Adrenal gland (tissue), 12 donors: ENCODE measurements around the gene RASA3. TPM values are rescaled to one million over a fixed set of nuclear protein-coding genes. Genes with fewer than 3 reads are reported as not detected.
A peak's percentile ranks its signal among the peaks of the same experiment; 100 is the strongest.

ENCODE experiments used
- DNase-seq, 7 donors: peaks; one replicate each; pipeline ENCODE4 v3.0.0-alpha.2; 2019 to 2020
- H3K27ac ChIP-seq, 5 donors: fragments of 200-600 bp; sonication (generic) in 4 of 5; 1 replicate in 3 of 5; 2 replicates in 2 of 5; pipeline versions ENCODE4 v1.5.1 to v1.8.0; 2016 to 2020; ENCODE audit warnings: mild to moderate bottlenecking in 1 of 5
- H3K27me3 ChIP-seq: fragments of 200-600 bp; 2 replicates; pipeline ENCODE4 v1.8.0; 2021
- H3K36me3 ChIP-seq, 2 donors: fragments of 200-600 bp; replicated peaks in 1 of 2; 1 replicate in 1 of 2; 2 replicates in 1 of 2; pipeline versions ENCODE4 v1.5.1 to v1.8.0; 2018 to 2022
- H3K4me1 ChIP-seq, 2 donors: fragments of 200-600 bp; replicated peaks in 1 of 2; 1 replicate in 1 of 2; 2 replicates in 1 of 2; pipeline versions ENCODE4 v1.5.1 to v1.8.0; 2018 to 2021
- H3K4me3 ChIP-seq, 4 donors: fragments of 200-600 bp; sonication (generic) in 3 of 4; one replicate each; pipeline ENCODE4 v1.5.1; 2016 to 2018
- H3K9me3 ChIP-seq, 3 donors: fragments of 200-600 bp; sonication (generic) in 1 of 3; replicated peaks in 1 of 3; 1 replicate in 2 of 3; 2 replicates in 1 of 3; pipeline versions ENCODE4 v1.5.1 to v1.8.0; 2016 to 2021
- POLR2A ChIP-seq, 2 donors: fragments of 450-650 bp; IDR thresholded peaks; one replicate each; pipeline ENCODE4 v1.6.1; 2017; ENCODE audit warnings: antibody characterized with exemption in 2 of 2, mild to moderate bottlenecking in 2 of 2, moderate library complexity in 1 of 2
- WGBS, 4 donors: extraction: QIAGEN DNeasy Blood & Tissue Kit in 2 of 4; methylation state at CpG; one replicate each; pipeline versions ENCODE4 v1.1.5 to v1.1.7; 2013 to 2017; 5-methylcytosine and 5-hydroxymethylcytosine counted together
- intact Hi-C, 2 donors: fragments of 100-400 bp; cut with DNase I; formaldehyde crosslinking; loops; one replicate each; pipeline versions ENCODE4 v1.14.1 to v1.15.0; 2022 to 2023
- polyA plus RNA-seq, 3 donors: library from polyadenylated mRNA; stranded (reverse); fragments of 200-250 nt in 2 of 3; fragments of 350-450 nt in 1 of 3; fragmentation: Illumina TruSeq in 1 of 3; extraction: RNeasy Lipid Tissue Mini Kit (QIAGEN cat#74804) in 1 of 3; gene quantifications; one replicate each; pipeline ENCODE4 v1.2.3, GENCODE V29; 2013 to 2014
- total RNA-seq, 9 donors: library from RNA; depleted of rRNA in 4 of 9; stranded (reverse); fragments of >200 nt in 4 of 9; fragments of 120-200 nt in 1 of 9; fragmentation: NEBNext Ultra II Directional in 1 of 9; extraction: Animal tissue kit (Norgen Biotek cat#: 25700) in 1 of 9; gene quantifications; one replicate each; pipeline versions ENCODE4 v1.1.0 to v1.2.4, GENCODE V29; 2013 to 2023
- TF ChIP-seq, protein P1 (sequence below), 6 experiments: fragments of 450-650 bp in 4 of 6; fragments of 200-600 bp in 2 of 6; sonication (generic) in 1 of 6; IDR thresholded peaks; 1 replicate in 5 of 6; 2 replicates in 1 of 6; pipeline versions ENCODE4 v1.5.1 to v1.8.0; 2016 to 2021; ENCODE audit warnings: antibody characterized with exemption in 6 of 6, mild to moderate bottlenecking in 2 of 6, moderate library complexity in 1 of 6
- donor health status: healthy with polysubstance abuse.
- donor health status: Bipolar disorder and iron deficiency.
- donor health status: DM: yes; HTN: yes; CAD: no.
- donor health status: DM: no; HTN: no; CAD: no.
- donor health status: DM: no; HTN: no; CAD: no.
- donor health status: DM: yes; HTN: yes; CAD: no.

RASA3 gene
- total and polyA plus RNA-seq, 12 donors: 2.2 to 11.7 (median 7.3) TPM

DNA sequence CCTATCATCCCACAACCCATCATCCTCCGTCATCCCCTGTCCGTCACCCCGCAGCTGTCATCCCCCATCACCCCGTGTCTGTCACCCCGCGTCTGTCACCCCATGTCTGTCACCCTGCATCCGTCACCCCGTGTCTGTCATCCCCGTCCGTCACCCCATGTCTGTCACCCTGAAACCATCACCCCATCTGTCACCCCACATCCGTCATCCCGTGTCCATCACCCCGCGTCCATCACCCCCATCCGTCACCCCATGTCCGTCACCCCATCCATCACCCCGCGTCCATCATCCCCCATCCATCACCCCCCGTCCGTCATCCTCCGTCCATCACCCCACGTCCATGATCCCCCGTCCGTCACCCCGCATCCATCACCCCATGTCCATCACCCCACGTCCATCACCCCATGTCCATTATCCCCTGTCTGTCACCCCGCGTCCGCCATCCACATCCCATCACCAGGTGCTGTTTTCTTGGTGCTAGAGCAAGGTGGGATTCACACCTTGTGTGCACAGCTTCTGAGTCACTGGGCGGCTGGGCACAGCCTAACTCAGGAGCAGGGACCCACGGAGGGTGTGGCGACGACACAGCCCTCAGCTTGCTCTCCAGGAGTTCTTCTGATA lies 24.2 kb downstream of the RASA3 start:
- Histone ChIP-seq H3K4me1 (no peaks in the 10 kb centered on the region), H3K36me3 (no peaks in the 10 kb centered on the region), H3K9me3 (no peaks in the 10 kb centered on the region), H3K27me3 (no peaks in the 10 kb centered on the region), H3K4me3 (no peak overlapping the region), H3K27ac (no peak overlapping the region)
- TF ChIP-seq, protein P1, sequence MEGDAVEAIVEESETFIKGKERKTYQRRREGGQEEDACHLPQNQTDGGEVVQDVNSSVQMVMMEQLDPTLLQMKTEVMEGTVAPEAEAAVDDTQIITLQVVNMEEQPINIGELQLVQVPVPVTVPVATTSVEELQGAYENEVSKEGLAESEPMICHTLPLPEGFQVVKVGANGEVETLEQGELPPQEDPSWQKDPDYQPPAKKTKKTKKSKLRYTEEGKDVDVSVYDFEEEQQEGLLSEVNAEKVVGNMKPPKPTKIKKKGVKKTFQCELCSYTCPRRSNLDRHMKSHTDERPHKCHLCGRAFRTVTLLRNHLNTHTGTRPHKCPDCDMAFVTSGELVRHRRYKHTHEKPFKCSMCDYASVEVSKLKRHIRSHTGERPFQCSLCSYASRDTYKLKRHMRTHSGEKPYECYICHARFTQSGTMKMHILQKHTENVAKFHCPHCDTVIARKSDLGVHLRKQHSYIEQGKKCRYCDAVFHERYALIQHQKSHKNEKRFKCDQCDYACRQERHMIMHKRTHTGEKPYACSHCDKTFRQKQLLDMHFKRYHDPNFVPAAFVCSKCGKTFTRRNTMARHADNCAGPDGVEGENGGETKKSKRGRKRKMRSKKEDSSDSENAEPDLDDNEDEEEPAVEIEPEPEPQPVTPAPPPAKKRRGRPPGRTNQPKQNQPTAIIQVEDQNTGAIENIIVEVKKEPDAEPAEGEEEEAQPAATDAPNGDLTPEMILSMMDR (IDR thresholded peaks at IDR 0.05): no peak
- no peak for TF ChIP-seq POLR2A (IDR thresholded peaks at IDR 0.05)
- peak in 4 of 7 donors; percentile 0 to 46 (median 6) for DNase-seq
- WGBS, 4 donors: 87 to 90% (median 89%) methylated on average over 25 to 33 of the region's 33 CpGs
- intact Hi-C loops: no loop called here

DNA sequence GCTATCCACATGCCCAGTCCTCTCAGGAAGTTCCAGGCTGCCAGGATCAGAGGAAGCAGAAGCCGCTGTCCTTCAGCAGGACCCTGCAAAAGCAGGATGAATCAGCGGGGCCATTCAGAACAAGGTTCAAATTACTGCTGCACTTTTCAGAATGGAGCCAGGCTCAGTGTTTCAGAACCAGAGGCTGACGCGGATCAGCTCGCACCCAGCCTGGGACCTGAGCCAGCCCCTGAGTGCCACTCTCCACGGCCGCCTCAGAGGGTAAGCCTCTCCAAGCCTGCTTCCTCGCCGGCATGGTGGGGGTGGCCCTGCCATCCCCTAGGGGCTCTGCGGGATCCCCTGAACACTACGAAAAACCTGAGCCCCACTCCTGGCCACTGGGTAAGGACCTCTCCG lies 24.7 kb downstream of the RASA3 start:
- 39 to 60% (median 50%) methylated on average over 10 to 12 of the region's 12 CpGs for WGBS, 4 donors
- no peaks in the 10 kb centered on the region for H3K4me1 ChIP-seq
- no peaks in the 10 kb centered on the region for H3K36me3 ChIP-seq
- H3K27me3 ChIP-seq: no peaks in the 10 kb centered on the region
- no peaks in the 10 kb centered on the region for H3K9me3 ChIP-seq
- no peak overlapping the region for H3K4me3 ChIP-seq
- no peak for TF ChIP-seq POLR2A (IDR thresholded peaks at IDR 0.05)
- TF ChIP-seq, protein P1 (IDR thresholded peaks at IDR 0.05): no peak
- no peak overlapping the region for H3K27ac ChIP-seq
- DNase-seq: peak in 2 of 7 donors; percentile 8 to 13
- intact Hi-C loops: no loop called here

DNA sequence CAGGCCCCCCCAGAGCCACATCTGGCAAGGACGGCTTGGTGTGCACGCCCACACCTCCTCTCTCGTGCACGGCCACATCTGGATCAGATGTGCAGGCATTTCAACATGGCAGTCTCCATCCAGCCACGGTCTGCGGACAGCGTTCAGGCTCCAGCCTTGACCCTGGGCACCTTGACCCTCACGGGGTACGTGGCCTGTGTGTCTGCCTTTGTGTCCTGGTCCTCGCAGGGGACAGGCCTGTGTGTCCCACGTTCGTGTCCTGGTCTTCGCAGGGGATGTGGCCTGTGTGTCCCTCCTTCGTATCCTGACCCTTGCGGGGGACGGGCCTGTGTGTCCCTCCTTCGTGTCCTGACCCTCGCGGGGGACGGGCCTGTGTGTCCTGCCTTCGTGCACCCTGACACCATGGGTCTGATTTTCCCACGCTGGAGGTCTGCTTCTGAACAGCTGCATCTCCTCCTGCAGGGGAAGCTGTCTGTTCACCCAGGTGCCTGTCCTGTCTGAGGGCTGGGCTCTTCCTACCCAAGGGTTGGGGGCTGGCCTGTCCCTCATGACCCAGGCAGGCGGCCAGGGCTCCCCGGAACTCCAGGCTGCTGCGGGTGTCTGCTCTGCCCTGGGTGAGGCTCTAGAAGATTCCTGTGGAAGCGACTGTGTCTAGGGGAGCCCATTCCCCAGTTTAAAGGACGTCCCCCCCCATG lies 25.3 kb downstream of the RASA3 start:
- no peak overlapping the region for H3K27ac ChIP-seq
- H3K9me3 ChIP-seq: no peaks in the 10 kb centered on the region
- intact Hi-C loops: no loop called here
- H3K27me3 ChIP-seq: no peaks in the 10 kb centered on the region
- H3K36me3 ChIP-seq: no peaks in the 10 kb centered on the region
- WGBS, 4 donors: 68 to 87% (median 78%) methylated on average over 20 to 27 of the region's 27 CpGs
- peak in 1 of 7 donors; percentile 0 for DNase-seq
- H3K4me1 ChIP-seq: no peaks in the 10 kb centered on the region
- H3K4me3 ChIP-seq: no peak overlapping the region
- TF ChIP-seq POLR2A (IDR thresholded peaks at IDR 0.05): no peak
- TF ChIP-seq, protein P1 (IDR thresholded peaks at IDR 0.05): no peak

DNA sequence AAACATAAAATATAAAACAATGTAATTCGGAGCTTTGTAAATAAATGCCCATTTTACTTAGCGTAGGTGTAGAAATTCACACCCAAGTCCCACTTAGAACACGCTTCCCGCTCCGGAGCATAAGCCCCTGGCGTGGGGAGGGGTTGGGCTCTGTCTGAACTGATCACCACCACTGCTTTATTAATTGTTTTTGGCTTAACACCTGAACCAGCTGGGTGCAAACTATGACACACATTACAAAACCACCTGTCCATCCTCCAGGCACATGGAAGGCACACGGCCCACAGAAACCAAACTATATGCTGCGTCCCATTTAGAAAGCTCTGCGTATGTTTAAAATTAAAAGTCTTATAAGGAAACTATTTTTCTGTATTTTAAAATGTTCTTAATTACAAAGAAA lies 25.9 kb downstream of the RASA3 start:
- intact Hi-C loops: no loop called here
- Histone ChIP-seq H3K27ac (no peak overlapping the region), H3K27me3 (no peaks in the 10 kb centered on the region), H3K36me3 (no peaks in the 10 kb centered on the region), H3K4me3 (no peak overlapping the region), H3K4me1 (no peaks in the 10 kb centered on the region), H3K9me3 (no peaks in the 10 kb centered on the region)
- DNase-seq: no peak
- TF ChIP-seq, protein P1 (IDR thresholded peaks at IDR 0.05): no peak
- no peak for TF ChIP-seq POLR2A (IDR thresholded peaks at IDR 0.05)
- WGBS, 4 donors: 90 to 93% (median 93%) methylated on average over 9 of the region's 9 CpGs
